Measurements from ENCODE around the gene SEC14L2.

DNA sequence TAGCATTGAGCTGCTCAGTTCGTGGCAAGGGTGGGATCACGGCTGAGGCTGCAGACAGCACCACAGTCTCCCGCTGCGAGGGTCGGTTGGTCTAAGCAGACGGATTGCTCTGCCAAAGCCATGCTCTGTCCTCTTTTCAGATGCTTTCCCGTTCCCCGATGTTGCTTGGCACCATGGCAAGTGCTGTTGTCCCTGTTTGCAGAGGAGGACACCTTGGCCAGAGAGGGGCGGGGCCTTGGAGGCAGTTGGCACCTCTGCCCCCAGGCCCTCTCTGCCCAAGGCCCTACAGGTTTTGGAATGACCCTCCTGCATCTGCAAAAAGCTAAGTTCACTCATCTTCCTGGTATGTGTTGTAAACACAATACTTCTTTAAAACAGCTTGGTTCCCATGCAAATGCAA is 28.4 kb upstream of the SEC14L2 start:
- TF ChIP-seq CTCF (IDR thresholded peaks at IDR 0.05) (no peak), POLR2A (IDR thresholded peaks at IDR 0.05) (no peak)

Measured in lower leg skin (tissue), 3 donors.